Stimulated activated naive CD8-positive, alpha-beta T cell treated with anti-CD3 and anti-CD28 coated beads, Interleukin-15, amount 100 ng/mL, for 72 hours (primary cell): ENCODE results near the gene LCN15.
"Not testable (repeated sequence)": the region's sequence is repeated elsewhere in the genome, so short reads cannot be mapped to it uniquely, and the experiment has no call there.

Experiments used
- ATAC-seq: fragments of 150-1000 bp; cut with Tn5 transposase; 2 replicates; pipeline ENCODE4 v1.10.0; 2021; ENCODE audit warnings: mild to moderate bottlenecking, moderate library complexity
- DNase-seq, 2 donors: peaks; one replicate each; pipeline ENCODE4 v3.0.0; 2021 to 2022
- H3K27ac Mint-ChIP-seq, 2 donors: one replicate each; pipeline ENCODE4 v1.8.0; 2022; ENCODE audit warnings: mild to moderate bottlenecking in 2 of 2, mixed read lengths in 2 of 2, moderate library complexity in 2 of 2
- H3K27me3 Mint-ChIP-seq: one replicate; pipeline ENCODE4 v1.8.0; 2022; ENCODE audit warnings: mixed read lengths
- H3K4me1 Mint-ChIP-seq: one replicate; pipeline ENCODE4 v1.8.0; 2022; ENCODE audit warnings: mild to moderate bottlenecking, mixed read lengths
- H3K4me3 Mint-ChIP-seq, 2 donors: one replicate each; pipeline ENCODE4 v1.8.0; 2022; ENCODE audit warnings: mild to moderate bottlenecking in 2 of 2, mixed read lengths in 2 of 2, moderate library complexity in 1 of 2
- H3K9me3 Mint-ChIP-seq, 2 donors: one replicate each; pipeline ENCODE4 v1.8.0; 2022; ENCODE audit warnings: mixed read lengths in 2 of 2

LCN15 gene

GRCh38 chr9:136720898-136721338 is 43.4 kb downstream of the LCN15 start:
- Mint-ChIP-seq H3K4me1 (peaks cover 47% of the 10 kb centered on the region), H3K4me3 (no peak overlapping the region), H3K27me3 (peaks cover 4% of the 10 kb centered on the region), H3K27ac (peak overlapping the region in 1 of 2 donors; percentile 9), H3K9me3 (no peaks in the 10 kb centered on the region)
- DNase-seq (no peak), ATAC-seq (no peak)

- H3K9me3 Mint-ChIP-seq: no peaks in the 10 kb centered on the region
- peaks cover 42% of the 10 kb centered on the region for H3K4me1 Mint-ChIP-seq
- H3K27me3 Mint-ChIP-seq: peaks cover 9% of the 10 kb centered on the region
- peak overlapping the region in 1 of 2 donors; percentile 82 for H3K27ac Mint-ChIP-seq
- no peak overlapping the region for H3K4me3 Mint-ChIP-seq
- no peak for DNase-seq
- no peak for ATAC-seq
Observed at GRCh38 chr9:136720251-136720897, 43.9 kb downstream of the LCN15 start.

GRCh38 chr9:136719195-136719880 is 45.0 kb downstream of the LCN15 start:
- ATAC-seq: peak; percentile 30
- H3K27me3 Mint-ChIP-seq: peaks cover 17% of the 10 kb centered on the region
- H3K4me3 Mint-ChIP-seq: no peak overlapping the region
- H3K9me3 Mint-ChIP-seq: no peaks in the 10 kb centered on the region
- H3K4me1 Mint-ChIP-seq: peaks cover 31% of the 10 kb centered on the region
- DNase-seq: no peak
- no peak overlapping the region for H3K27ac Mint-ChIP-seq

- no peak for DNase-seq
- Mint-ChIP-seq H3K9me3 (no peaks in the 10 kb centered on the region), H3K27me3 (peaks cover 24% of the 10 kb centered on the region), H3K4me1 (peaks cover 30% of the 10 kb centered on the region), H3K4me3 (no peak overlapping the region), H3K27ac (no peak overlapping the region)
- ATAC-seq: peak; percentile 10
Observed at GRCh38 chr9:136718345-136719194, 45.7 kb downstream of the LCN15 start.

DNA sequence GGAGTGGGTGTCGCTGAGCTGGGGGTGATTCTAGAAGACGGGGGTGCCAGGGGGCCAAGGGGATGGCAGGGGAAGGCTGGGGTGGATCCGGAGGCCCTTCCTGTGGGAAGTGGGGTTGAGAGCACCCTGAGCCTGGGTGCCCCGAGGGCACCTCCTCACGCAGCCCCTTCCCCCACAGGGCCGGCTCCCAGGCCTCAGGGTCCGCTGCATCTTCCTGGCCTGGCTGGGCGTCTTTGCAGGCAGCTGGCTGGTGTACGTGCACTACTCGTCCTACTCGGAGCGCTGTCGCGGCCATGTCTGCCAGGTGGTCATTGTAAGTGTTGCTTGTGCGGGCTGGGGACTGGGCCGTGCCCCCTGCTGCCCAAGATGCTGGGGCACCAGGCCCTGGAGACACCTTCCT is 46.9 kb downstream of the LCN15 start:
- Mint-ChIP-seq H3K27me3 (peaks cover 32% of the 10 kb centered on the region), H3K4me3 (no peak overlapping the region), H3K9me3 (no peaks in the 10 kb centered on the region), H3K27ac (no peak overlapping the region), H3K4me1 (peaks cover 29% of the 10 kb centered on the region)
- no peak for ATAC-seq
- DNase-seq: no peak

DNA sequence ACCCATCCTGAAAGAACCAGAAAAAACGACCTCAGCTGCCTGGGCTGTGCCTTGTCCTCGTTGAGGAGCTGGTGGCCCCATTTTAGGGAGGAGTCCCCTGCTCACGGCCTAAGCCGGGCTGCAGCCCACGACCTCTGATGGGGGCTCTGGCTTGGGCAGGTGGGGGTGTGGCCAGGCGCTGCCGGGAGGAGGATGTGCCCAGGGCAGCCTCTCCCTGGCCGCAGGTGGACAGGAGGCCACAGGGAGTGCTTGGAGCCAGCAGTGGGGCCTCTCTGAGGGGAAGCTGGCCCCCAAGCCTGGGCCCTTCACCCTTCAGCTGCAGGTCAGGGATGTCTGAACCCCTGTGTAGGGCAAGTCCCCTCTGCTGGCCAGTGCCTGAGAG is 49.4 kb downstream of the LCN15 start:
- ATAC-seq: no peak
- H3K27me3 Mint-ChIP-seq: peaks cover 53% of the 10 kb centered on the region
- no peak overlapping the region for H3K4me3 Mint-ChIP-seq
- H3K9me3 Mint-ChIP-seq: no peaks in the 10 kb centered on the region
- no peak overlapping the region for H3K27ac Mint-ChIP-seq
- H3K4me1 Mint-ChIP-seq: peaks cover 29% of the 10 kb centered on the region
- no peak for DNase-seq

- Mint-ChIP-seq H3K27me3 (peaks cover 59% of the 10 kb centered on the region), H3K9me3 (no peaks in the 10 kb centered on the region)
- no peak for ATAC-seq
Observed at GRCh38 chr9:136714096-136714892, 50.0 kb downstream of the LCN15 start.

DNA sequence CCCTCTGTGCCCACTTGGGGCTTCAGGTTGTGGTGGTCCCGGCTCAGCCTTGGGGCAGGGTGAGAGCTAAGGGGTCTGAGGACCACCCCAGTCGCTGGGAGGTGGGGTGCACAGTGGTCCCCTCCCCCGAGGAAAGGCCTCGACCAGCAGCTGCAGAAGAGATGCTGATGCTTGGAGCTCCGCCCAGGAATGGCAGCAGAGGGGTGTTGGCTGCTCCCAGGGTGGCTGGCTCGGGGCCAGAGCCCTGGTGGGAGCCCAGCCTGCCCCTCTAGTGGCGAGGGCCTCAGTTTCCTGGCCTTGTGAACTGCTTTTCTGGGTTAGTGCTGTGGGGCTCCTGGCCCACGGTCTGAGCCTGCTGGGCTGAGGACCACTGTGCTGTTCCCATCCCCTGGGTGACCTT is 50.8 kb downstream of the LCN15 start:
- ATAC-seq: no peak
- no peak for DNase-seq
- H3K4me3 Mint-ChIP-seq: peak overlapping the region in 1 of 2 donors; percentile 24

More at GRCh38 chr9:136714096-136714892, 50.0 kb downstream of the LCN15 start:
- Mint-ChIP-seq H3K27ac (peak overlapping the region in 1 of 2 donors; percentile 54), H3K4me3 (peak overlapping the region in 1 of 2 donors; percentile 24), H3K4me1 (peaks cover 26% of the 10 kb centered on the region)
- DNase-seq: no peak

DNA sequence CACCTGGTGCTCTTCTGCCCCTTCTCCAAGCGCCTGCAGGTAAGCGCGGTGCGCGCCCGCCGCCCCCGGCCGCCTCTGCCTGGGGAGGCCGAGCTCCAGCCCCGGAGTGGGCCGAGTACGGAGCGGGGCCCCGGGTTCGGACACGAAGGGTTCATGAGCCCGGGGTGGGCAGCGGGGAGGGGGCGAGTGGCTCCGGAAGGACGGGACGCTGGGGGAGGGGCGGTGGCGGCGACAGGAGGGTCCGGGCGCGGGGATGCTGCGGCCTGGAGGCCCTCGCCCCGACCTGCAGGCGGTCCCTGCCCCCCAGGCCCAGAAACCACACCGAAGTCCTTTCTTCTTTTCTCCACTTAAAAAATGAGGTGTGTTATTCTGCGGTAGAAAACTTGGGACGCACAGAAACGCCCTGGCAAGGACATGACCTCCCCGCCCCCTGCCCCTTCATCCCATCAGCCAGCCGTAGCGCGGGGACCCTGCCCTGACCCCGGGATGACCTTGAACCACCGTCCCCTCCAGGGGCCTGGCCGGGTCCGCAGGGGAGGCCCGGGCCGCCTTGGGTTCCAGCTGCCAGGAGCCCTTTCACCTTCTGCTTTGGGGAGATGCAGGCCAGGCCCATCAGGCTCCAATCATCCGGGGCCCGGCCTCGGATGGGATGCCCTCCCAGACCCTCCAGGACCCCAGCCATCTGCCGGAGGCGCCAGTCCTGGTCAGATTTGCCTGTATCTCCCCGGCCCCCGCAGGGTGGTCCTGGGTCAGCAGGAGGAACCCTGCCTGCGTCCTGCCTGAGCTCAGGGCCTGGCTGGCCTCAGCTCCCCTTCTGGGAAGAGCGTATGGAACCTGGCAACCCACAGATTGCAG is 51.4 kb downstream of the LCN15 start:
- H3K9me3 Mint-ChIP-seq: no peaks in the 10 kb centered on the region
- peak; percentile 11 for ATAC-seq
- peaks cover 71% of the 10 kb centered on the region for H3K27me3 Mint-ChIP-seq
- no peak for DNase-seq
- H3K4me3 Mint-ChIP-seq: peak overlapping the region in 1 of 2 donors; percentile 57
- peaks cover 18% of the 10 kb centered on the region for H3K4me1 Mint-ChIP-seq
- no peak overlapping the region for H3K27ac Mint-ChIP-seq

More for the DNA sequence above, 50.8 kb downstream of the LCN15 start:
- Mint-ChIP-seq H3K4me1 (peaks cover 21% of the 10 kb centered on the region), H3K27me3 (peaks cover 66% of the 10 kb centered on the region), H3K9me3 (no peaks in the 10 kb centered on the region), H3K27ac (no peak overlapping the region)

DNA sequence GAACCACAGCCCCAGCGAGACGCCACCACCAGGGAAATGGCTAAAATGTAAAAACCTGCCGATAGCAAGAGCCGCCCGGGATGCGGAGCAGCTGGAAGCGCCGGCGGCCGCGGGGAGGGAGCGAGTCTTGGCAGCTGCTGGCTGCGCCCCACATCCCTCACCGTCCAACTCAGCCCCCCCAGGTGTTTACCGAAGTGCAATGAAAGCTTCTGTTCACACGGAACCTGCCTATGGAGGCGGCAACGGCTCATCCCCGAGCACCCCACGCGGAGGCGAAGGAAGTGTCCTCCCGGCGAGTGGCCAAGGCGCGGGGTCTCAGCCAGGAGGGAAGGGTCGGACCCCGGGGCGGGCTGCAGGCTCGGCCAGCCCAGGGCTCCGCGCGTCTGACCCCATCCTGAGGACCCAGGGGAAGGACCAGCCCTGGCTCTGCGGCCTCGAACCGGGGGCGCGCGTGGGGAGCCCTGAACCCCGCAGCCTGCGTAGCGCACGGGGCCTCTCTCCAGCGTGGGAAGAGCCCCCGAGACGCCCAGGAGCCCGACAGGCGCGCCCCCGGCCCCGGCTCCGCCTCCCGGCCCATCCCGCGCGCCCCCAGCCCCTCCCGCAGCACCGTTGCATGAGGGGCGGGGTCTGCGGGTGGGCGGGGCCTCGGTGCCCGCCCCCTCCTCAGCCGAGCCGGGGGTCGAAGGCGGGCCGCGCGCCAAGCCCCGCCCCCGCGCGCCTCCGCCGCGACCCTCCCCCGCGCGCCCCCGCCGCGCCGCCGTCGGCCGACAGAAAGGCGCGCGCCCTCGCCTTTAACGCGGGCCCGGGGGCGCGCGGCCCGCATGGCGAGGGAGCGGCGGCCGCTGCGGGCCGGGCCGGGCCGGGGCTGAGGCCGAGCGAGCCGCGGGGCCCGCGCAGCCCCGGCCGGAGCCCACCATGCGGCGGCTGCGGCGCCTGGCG is 52.3 kb downstream of the LCN15 start, which contains the start of gene DIPK1B:
TSS of gene DIPK1B (plus strand) at position 822 of the 939 bp plus-strand sequence. CDS start at position 916, 94 bp downstream.
- DNase-seq (no peak), ATAC-seq (no peak)
- peaks cover 71% of the 10 kb centered on the region for H3K27me3 Mint-ChIP-seq
- H3K9me3 Mint-ChIP-seq: no peaks in the 10 kb centered on the region
- H3K4me3 Mint-ChIP-seq: peak within 1 kb of the TSS; percentile 67 to 74
- H3K4me1 Mint-ChIP-seq: peaks cover 18% of the 10 kb centered on the region
- peak within 1 kb of the TSS in 1 of 2 donors; percentile 20 for H3K27ac Mint-ChIP-seq

DNA sequence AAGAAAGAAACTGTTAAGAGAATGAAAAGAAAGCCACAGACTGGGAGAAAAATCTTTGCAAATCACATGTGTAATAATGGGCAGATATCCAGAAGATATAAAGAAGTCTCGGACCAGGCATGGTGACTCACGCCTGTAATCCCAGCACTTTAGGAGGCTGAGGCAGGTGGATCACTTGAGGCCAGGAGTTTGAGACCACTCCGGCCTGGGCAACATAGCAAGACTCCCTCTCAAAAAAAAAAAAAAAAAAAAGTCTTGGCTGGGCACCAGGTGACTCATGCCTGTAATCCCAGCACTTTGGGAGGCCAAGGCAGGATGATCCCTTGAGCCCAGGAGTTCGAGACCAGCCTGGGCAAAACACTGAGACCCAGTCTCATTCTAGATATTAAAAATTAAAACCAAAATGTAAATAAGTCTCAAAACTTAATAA is 53.1 kb downstream of the LCN15 start:
- peaks cover 72% of the 10 kb centered on the region for H3K27me3 Mint-ChIP-seq
- not testable (repeated sequence) for H3K27ac Mint-ChIP-seq
- peaks cover 18% of the 10 kb centered on the region for H3K4me1 Mint-ChIP-seq

GRCh38 chr9:136710543-136710942 is 53.8 kb downstream of the LCN15 start:
- ATAC-seq: no peak

More for the DNA sequence above, 53.1 kb downstream of the LCN15 start:
- peak overlapping the region; percentile 67 to 74 for H3K4me3 Mint-ChIP-seq
- not testable (repeated sequence) for ATAC-seq, DNase-seq, H3K9me3 Mint-ChIP-seq

More at GRCh38 chr9:136710543-136710942, 53.8 kb downstream of the LCN15 start:
- Mint-ChIP-seq H3K27ac (no peak overlapping the region), H3K4me3 (no peak overlapping the region), H3K27me3 (peaks cover 72% of the 10 kb centered on the region), H3K4me1 (peaks cover 18% of the 10 kb centered on the region), H3K9me3 (no peaks in the 10 kb centered on the region)
- DNase-seq: no peak
